ENCODE data around the gene SNX27. TPM values are rescaled to one million over a fixed set of nuclear protein-coding genes. Genes with fewer than 3 reads are reported as not detected.
"Not testable (repeated sequence)": the region's sequence is repeated elsewhere in the genome, so short reads cannot be mapped to it uniquely, and the experiment has no call there.

SNX27 gene
- polyA plus RNA-seq, 1 donor from 2014 or later: 12.9 TPM

- H3K27ac Mint-ChIP-seq: no peak overlapping the region
- H3K9me3 Mint-ChIP-seq: no peaks in the 10 kb centered on the region
- no peaks in the 10 kb centered on the region for H3K4me1 Mint-ChIP-seq
- H3K27me3 Mint-ChIP-seq: peaks cover 3% of the 10 kb centered on the region
- no peaks in the 10 kb centered on the region for H3K36me3 Mint-ChIP-seq
- H3K4me3 Mint-ChIP-seq: no peak overlapping the region
Measured at GRCh38 chr1:151584780-151585179, 27.1 kb upstream of the SNX27 start.

DNA sequence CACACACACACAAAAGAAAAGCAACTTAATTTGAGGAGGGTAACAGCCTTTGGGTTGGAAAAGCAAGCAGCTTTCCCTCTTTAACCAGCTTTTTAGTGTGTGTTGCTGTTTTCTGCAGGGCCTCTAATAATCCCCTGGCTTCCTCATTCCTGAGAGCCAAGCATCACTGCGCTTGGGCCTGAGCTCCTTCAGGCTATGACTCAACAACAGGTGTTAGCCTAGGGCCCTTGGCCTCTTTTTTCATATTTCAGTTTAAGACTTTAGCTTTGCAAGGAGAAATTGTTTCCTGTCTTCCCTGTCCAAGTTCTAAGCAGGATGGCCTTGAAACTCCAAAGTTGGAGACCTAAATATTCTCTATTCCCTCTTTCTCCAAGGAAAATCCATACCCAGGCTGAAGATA is 26.2 kb upstream of the SNX27 start:
- H3K36me3 Mint-ChIP-seq: peaks cover 1% of the 10 kb centered on the region

GRCh38 chr1:151590961-151591360 is 20.9 kb upstream of the SNX27 start:
- peaks cover 3% of the 10 kb centered on the region for H3K36me3 Mint-ChIP-seq
- H3K4me1 Mint-ChIP-seq: peaks cover 5 to 6% (median 6%) of the 10 kb centered on the region in 3 donors
- H3K27ac Mint-ChIP-seq: peak overlapping the region in 1 of 3 donors; percentile 63
- H3K4me3 Mint-ChIP-seq: no peak overlapping the region
- peaks cover 3 to 11% (median 10%) of the 10 kb centered on the region in 3 donors for H3K9me3 Mint-ChIP-seq
- peaks cover 6% of the 10 kb centered on the region for H3K27me3 Mint-ChIP-seq

More for the DNA sequence above, 26.2 kb upstream of the SNX27 start:
- peaks cover 0 to 2% (median 1%) of the 10 kb centered on the region in 3 donors for H3K9me3 Mint-ChIP-seq
- no peak overlapping the region for H3K27ac Mint-ChIP-seq
- peaks cover 6% of the 10 kb centered on the region for H3K27me3 Mint-ChIP-seq
- no peak overlapping the region for H3K4me3 Mint-ChIP-seq
- no peaks in the 10 kb centered on the region for H3K4me1 Mint-ChIP-seq

DNA sequence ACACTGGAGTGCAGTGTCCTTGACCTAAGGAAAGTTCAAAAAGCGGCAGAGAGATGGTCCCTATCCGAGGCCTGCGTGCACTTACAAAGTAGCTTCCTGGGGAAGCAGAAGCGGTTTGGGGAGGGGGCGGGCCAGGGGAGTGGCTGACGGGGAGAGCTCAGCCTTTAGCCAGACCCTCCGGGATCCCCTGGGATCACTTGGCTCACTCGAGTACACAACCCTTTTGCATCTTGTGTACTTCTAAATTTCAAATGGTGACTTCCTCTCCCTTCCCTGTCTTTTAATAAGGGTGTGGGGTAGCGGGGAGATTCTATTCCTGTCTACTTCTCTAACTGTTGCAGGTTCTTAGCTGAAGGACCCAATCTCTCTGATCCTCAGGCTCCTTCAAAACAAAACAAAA is 18.1 kb upstream of the SNX27 start:
- H3K4me1 Mint-ChIP-seq: peaks cover 5 to 6% (median 6%) of the 10 kb centered on the region in 3 donors
- H3K27ac Mint-ChIP-seq: peak overlapping the region in 1 of 3 donors; percentile 54
- H3K9me3 Mint-ChIP-seq: peaks cover 3 to 11% (median 10%) of the 10 kb centered on the region in 3 donors
- H3K27me3 Mint-ChIP-seq: peaks cover 6% of the 10 kb centered on the region
- H3K36me3 Mint-ChIP-seq: peaks cover 3% of the 10 kb centered on the region
- peak overlapping the region; percentile 26 to 93 (median 66) for H3K4me3 Mint-ChIP-seq

GRCh38 chr1:151594143-151594625 is 17.7 kb upstream of the SNX27 start:
- H3K4me3 Mint-ChIP-seq: peak overlapping the region; percentile 26 to 93 (median 66)
- peaks cover 3% of the 10 kb centered on the region for H3K36me3 Mint-ChIP-seq
- H3K9me3 Mint-ChIP-seq: peaks cover 3 to 11% (median 10%) of the 10 kb centered on the region in 3 donors
- H3K4me1 Mint-ChIP-seq: peaks cover 5 to 6% (median 6%) of the 10 kb centered on the region in 3 donors
- H3K27ac Mint-ChIP-seq: peak overlapping the region in 1 of 3 donors; percentile 54
- H3K27me3 Mint-ChIP-seq: peaks cover 6% of the 10 kb centered on the region

- no peak overlapping the region for H3K4me3 Mint-ChIP-seq
- H3K9me3 Mint-ChIP-seq: peaks cover 0 to 3% (median 2%) of the 10 kb centered on the region in 3 donors
- no peak overlapping the region for H3K27ac Mint-ChIP-seq
- no peaks in the 10 kb centered on the region for H3K27me3 Mint-ChIP-seq
- peaks cover 5 to 6% (median 6%) of the 10 kb centered on the region in 3 donors for H3K4me1 Mint-ChIP-seq
- peaks cover 1% of the 10 kb centered on the region for H3K36me3 Mint-ChIP-seq
Measured at GRCh38 chr1:151596166-151596953, 15.5 kb upstream of the SNX27 start.

DNA sequence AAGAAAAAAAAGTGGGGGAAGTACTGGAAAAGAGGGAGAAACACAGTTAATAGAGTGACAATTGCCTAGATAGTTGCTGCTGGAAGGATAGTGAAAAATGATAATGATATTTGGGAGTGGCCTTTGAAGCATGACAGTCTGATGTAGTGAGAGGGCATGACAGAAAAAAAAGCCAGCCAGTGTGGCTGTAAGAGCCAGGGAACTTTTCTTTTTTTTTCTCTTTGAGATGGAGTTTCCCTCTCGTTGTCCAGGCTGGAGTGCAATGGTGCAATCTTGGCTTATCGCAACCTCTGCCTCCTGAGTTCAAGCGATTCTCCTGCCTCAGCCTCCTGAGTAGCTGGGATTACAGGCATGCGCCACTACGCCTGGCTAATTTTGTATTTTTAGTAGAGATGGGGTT is 9.3 kb upstream of the SNX27 start:
- H3K4me3 Mint-ChIP-seq, H3K27me3 Mint-ChIP-seq, H3K27ac Mint-ChIP-seq, H3K4me1 Mint-ChIP-seq, H3K9me3 Mint-ChIP-seq, H3K36me3 Mint-ChIP-seq: not testable (repeated sequence)

DNA sequence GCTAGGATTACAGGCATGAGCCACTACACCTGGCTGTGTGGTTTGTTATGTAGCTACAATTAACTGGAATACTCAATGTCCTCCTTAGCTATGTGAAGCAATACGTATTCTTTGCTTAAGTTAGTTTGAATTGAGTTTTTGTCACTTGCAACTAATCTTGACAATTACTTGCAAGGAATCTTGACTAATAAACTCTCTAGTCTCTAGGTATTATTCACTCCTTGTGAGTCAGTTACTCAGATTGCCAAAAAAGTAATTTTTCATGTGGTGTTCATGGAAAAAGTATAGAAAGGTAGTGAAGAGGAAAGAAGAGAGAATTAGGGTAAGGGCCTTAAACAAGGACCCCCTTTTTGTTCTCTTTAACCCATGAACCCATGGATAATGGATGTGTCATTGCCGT is 7.6 kb upstream of the SNX27 start:
- H3K4me1 Mint-ChIP-seq: peaks cover 0 to 2% (median 0%) of the 10 kb centered on the region in 3 donors
- H3K9me3 Mint-ChIP-seq: peaks cover 0 to 3% (median 0%) of the 10 kb centered on the region in 3 donors
- no peak overlapping the region for H3K4me3 Mint-ChIP-seq
- H3K36me3 Mint-ChIP-seq: peaks cover 4% of the 10 kb centered on the region
- H3K27me3 Mint-ChIP-seq: peaks cover 7% of the 10 kb centered on the region
- H3K27ac Mint-ChIP-seq: no peak overlapping the region

GRCh38 chr1:151606384-151606783 is 5.5 kb upstream of the SNX27 start:
- Mint-ChIP-seq H3K27ac (no peak overlapping the region), H3K4me3 (no peak overlapping the region), H3K27me3 (peaks cover 7% of the 10 kb centered on the region), H3K36me3 (peaks cover 4% of the 10 kb centered on the region), H3K9me3 (peaks cover 0 to 3% (median 0%) of the 10 kb centered on the region in 3 donors), H3K4me1 (peaks cover 0 to 2% (median under 1%) of the 10 kb centered on the region in 3 donors)

- Mint-ChIP-seq H3K4me3 (no peak overlapping the region), H3K27me3 (peaks cover 7% of the 10 kb centered on the region), H3K4me1 (peaks cover 4 to 5% (median 5%) of the 10 kb centered on the region in 3 donors)
Measured at GRCh38 chr1:151606857-151607256, 5.0 kb upstream of the SNX27 start.

DNA sequence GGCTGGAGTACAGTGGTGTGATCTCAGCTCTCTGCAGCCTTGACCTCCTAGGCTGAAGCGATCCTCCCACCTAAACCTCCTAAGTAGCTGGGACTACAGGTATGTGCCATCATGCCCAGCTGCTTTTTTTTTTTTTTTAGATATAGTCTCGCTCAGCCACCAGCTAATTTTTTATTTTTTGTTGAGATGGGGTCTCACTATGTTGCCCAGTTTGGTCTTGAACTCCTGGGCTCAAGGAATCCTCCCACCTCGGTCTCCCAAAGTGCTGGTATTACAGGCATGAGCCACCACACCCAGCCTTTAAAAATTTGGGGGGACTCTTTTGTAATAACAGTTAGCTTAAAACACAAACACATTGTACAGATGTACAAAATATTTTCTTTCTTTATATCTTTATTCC is 1.7 kb upstream of the SNX27 start:
- H3K27me3 Mint-ChIP-seq: peaks cover 3% of the 10 kb centered on the region
- no peak overlapping the region for H3K27ac Mint-ChIP-seq

More at GRCh38 chr1:151606857-151607256, 5.0 kb upstream of the SNX27 start:
- Mint-ChIP-seq H3K9me3 (peaks cover 0 to 3% (median 0%) of the 10 kb centered on the region in 3 donors), H3K27ac (no peak overlapping the region), H3K36me3 (peaks cover 6% of the 10 kb centered on the region)

GRCh38 chr1:151611288-151611790 is 511 bp upstream of the SNX27 start:
- H3K9me3 Mint-ChIP-seq: peaks cover 0 to 3% (median 0%) of the 10 kb centered on the region in 3 donors
- H3K4me1 Mint-ChIP-seq: peaks cover 18 to 28% (median 23%) of the 10 kb centered on the region in 3 donors

More for the DNA sequence above, 1.7 kb upstream of the SNX27 start:
- no peak overlapping the region for H3K4me3 Mint-ChIP-seq
- peaks cover 6% of the 10 kb centered on the region for H3K36me3 Mint-ChIP-seq
- H3K4me1 Mint-ChIP-seq: peaks cover 11 to 21% (median 13%) of the 10 kb centered on the region in 3 donors
- peaks cover 0 to 3% (median 0%) of the 10 kb centered on the region in 3 donors for H3K9me3 Mint-ChIP-seq

GRCh38 chr1:151612501-151613281 is 841 bp downstream of the SNX27 start:
- peaks cover 8% of the 10 kb centered on the region for H3K36me3 Mint-ChIP-seq
- H3K27me3 Mint-ChIP-seq: peaks cover under 1% of the 10 kb centered on the region
- peak overlapping the region; percentile 32 to 95 (median 85) for H3K27ac Mint-ChIP-seq
- peaks cover 0 to 3% (median 0%) of the 10 kb centered on the region in 3 donors for H3K9me3 Mint-ChIP-seq
- H3K4me1 Mint-ChIP-seq: peaks cover 23 to 32% (median 29%) of the 10 kb centered on the region in 3 donors
- H3K4me3 Mint-ChIP-seq: peak overlapping the region; percentile 85 to 99 (median 95)

More at GRCh38 chr1:151611288-151611790, 511 bp upstream of the SNX27 start:
- H3K27ac Mint-ChIP-seq: peak overlapping the region; percentile 47 to 93 (median 87)
- peaks cover 3% of the 10 kb centered on the region for H3K27me3 Mint-ChIP-seq
- H3K4me3 Mint-ChIP-seq: peak overlapping the region; percentile 85 to 97 (median 96)
- H3K36me3 Mint-ChIP-seq: peaks cover 8% of the 10 kb centered on the region

- Mint-ChIP-seq H3K27ac (peak overlapping the region in 2 of 3 donors; percentile 32 to 95), H3K4me3 (peak overlapping the region; percentile 85 to 99 (median 95)), H3K9me3 (peaks cover 0 to under 1% (median 0%) of the 10 kb centered on the region in 3 donors), H3K4me1 (peaks cover 23 to 34% (median 29%) of the 10 kb centered on the region in 3 donors), H3K27me3 (no peaks in the 10 kb centered on the region), H3K36me3 (peaks cover 6% of the 10 kb centered on the region)
Measured at GRCh38 chr1:151613282-151613780, 1.5 kb downstream of the SNX27 start.
